ENCODE data around the gene PYHIN1.
"Not testable (repeated sequence)": the region's sequence is repeated elsewhere in the genome, so short reads cannot be mapped to it uniquely, and the experiment has no call there.

Gene PYHIN1

GRCh38 chr1:158979229-158979628 is 47.9 kb downstream of the PYHIN1 start:
- no peak for DNase-seq (ENCODE audit: low spot score)

GRCh38 chr1:158983235-158983634 is 51.9 kb downstream of the PYHIN1 start:
- DNase-seq (ENCODE audit: low spot score), result no peak

GRCh38 chr1:158984386-158984785 is 53.0 kb downstream of the PYHIN1 start:
- DNase-seq (ENCODE audit: low spot score), result no peak

- DNase-seq (ENCODE audit: low spot score), result no peak
Observed at GRCh38 chr1:158989424-158989823, 58.1 kb downstream of the PYHIN1 start.

- DNase-seq (ENCODE audit: low spot score), result no peak
Observed at GRCh38 chr1:158992787-158993312, 61.5 kb downstream of the PYHIN1 start.

GRCh38 chr1:158996998-158997397 is 65.6 kb downstream of the PYHIN1 start:
- no peak for DNase-seq (ENCODE audit: low spot score)

- no peak for DNase-seq (ENCODE audit: low spot score)
Observed at GRCh38 chr1:158998037-158998780, 66.9 kb downstream of the PYHIN1 start.

- peak; percentile 8 for DNase-seq (ENCODE audit: low spot score)
Observed at GRCh38 chr1:158998781-158999161, 67.4 kb downstream of the PYHIN1 start.

- DNase-seq (ENCODE audit: low spot score), result no peak
Observed at GRCh38 chr1:158999316-159000069, 68.1 kb downstream of the PYHIN1 start.

GRCh38 chr1:159000070-159000409 is 68.7 kb downstream of the PYHIN1 start:
- no peak for DNase-seq (ENCODE audit: low spot score)

GRCh38 chr1:159000625-159001024 is 69.3 kb downstream of the PYHIN1 start:
- no peak for DNase-seq (ENCODE audit: low spot score)

GRCh38 chr1:159005161-159005560 is 73.8 kb downstream of the PYHIN1 start:
- no peak for DNase-seq (ENCODE audit: low spot score)

- no peak for DNase-seq (ENCODE audit: low spot score)
Observed at GRCh38 chr1:159005676-159006075, 74.3 kb downstream of the PYHIN1 start.

GRCh38 chr1:159006210-159006807 is 75.0 kb downstream of the PYHIN1 start:
- not testable (repeated sequence) for DNase-seq (ENCODE audit: low spot score)

GRCh38 chr1:159007726-159008125 is 76.4 kb downstream of the PYHIN1 start:
- DNase-seq (ENCODE audit: low spot score), result no peak

GRCh38 chr1:159008744-159009188 is 77.4 kb downstream of the PYHIN1 start:
- no peak for DNase-seq (ENCODE audit: low spot score)

- DNase-seq (ENCODE audit: low spot score), result no peak
Observed at GRCh38 chr1:159009287-159009686, 77.9 kb downstream of the PYHIN1 start.

- no peak for DNase-seq (ENCODE audit: low spot score)
Observed at GRCh38 chr1:159009704-159010361, 78.5 kb downstream of the PYHIN1 start, which contains the start of gene IFI16. Gene IFI16 (plus strand): TSS chr1:159009907. CDS start chr1:159014681, 4,774 bp downstream.

- DNase-seq (ENCODE audit: low spot score), result no peak
Observed at GRCh38 chr1:159010391-159010790, 79.0 kb downstream of the PYHIN1 start.

- not testable (repeated sequence) for DNase-seq (ENCODE audit: low spot score)
Observed at GRCh38 chr1:159011001-159011400, 79.6 kb downstream of the PYHIN1 start.

- DNase-seq (ENCODE audit: low spot score), result no peak
Observed at GRCh38 chr1:159011751-159012150, 80.4 kb downstream of the PYHIN1 start.

GRCh38 chr1:159012495-159012894 is 81.1 kb downstream of the PYHIN1 start:
- DNase-seq (ENCODE audit: low spot score), result no peak
